Transverse colon (tissue), 4 donors: Measurements from ENCODE around the gene DHRS9. TPM values are rescaled to one million over a fixed set of nuclear protein-coding genes. Genes with fewer than 3 reads are reported as not detected.

ENCODE experiments used
- DNase-seq: peaks from one replicate; pipeline ENCODE4 v3.0.0-alpha.2; 2019
- H3K27ac ChIP-seq, 4 donors: fragments of 200-600 bp; sonication (generic); 2 replicates each; pipeline ENCODE4 v1.5.1; 2016 to 2018; ENCODE audit warnings: inconsistent platforms in 4 of 4
- H3K27me3 ChIP-seq: fragments of 200-600 bp; sonication (generic); 2 replicates; pipeline ENCODE4 v1.5.1; 2017; ENCODE audit warnings: inconsistent platforms
- H3K36me3 ChIP-seq, 4 donors: fragments of 200-600 bp; sonication (generic); 2 replicates each; pipeline ENCODE4 v1.5.1; 2017 to 2019; ENCODE audit warnings: inconsistent platforms in 4 of 4
- H3K4me1 ChIP-seq, 4 donors: fragments of 200-600 bp; sonication (generic); 2 replicates each; pipeline ENCODE4 v1.5.1; 2017 to 2020; ENCODE audit warnings: inconsistent platforms in 4 of 4
- H3K4me3 ChIP-seq, 4 donors: fragments of 200-600 bp; sonication (generic); 1 replicate in 1 of 4; 2 replicates in 3 of 4; pipeline versions ENCODE4 v1.5.1 to v1.6.1; 2017 to 2019; ENCODE audit warnings: inconsistent platforms in 4 of 4
- H3K9me3 ChIP-seq, 2 donors: fragments of 200-600 bp; sonication (generic); 2 replicates each; pipeline ENCODE4 v1.5.1; 2017 to 2019; ENCODE audit warnings: inconsistent platforms in 2 of 2
- EP300 ChIP-seq: sonication (generic); formaldehyde crosslinking; IDR thresholded peaks from one replicate; pipeline ENCODE4 v1.6.1; 2017; ENCODE audit warnings: antibody characterized with exemption, low read depth
- POLR2A ChIP-seq: fragments of 450-650 bp; IDR thresholded peaks from one replicate; pipeline ENCODE4 v1.6.1; 2016; ENCODE audit warnings: antibody characterized with exemption, mild to moderate bottlenecking, moderate library complexity
- POLR2AphosphoS5 ChIP-seq, 3 donors: sonication (generic); formaldehyde crosslinking; IDR thresholded peaks; one replicate each; pipeline ENCODE4 v1.6.1; 2016; ENCODE audit warnings: antibody characterized with exemption in 3 of 3
- WGBS, 2 donors: methylation state at CpG; one replicate each; pipeline ENCODE4 v1.1.5; 2018; ENCODE audit warnings: low coverage in 1 of 2; 5-methylcytosine and 5-hydroxymethylcytosine counted together
- in situ Hi-C, 4 donors: fragments of 200-750 bp; cut with MboI; loops; one replicate each; pipeline versions ENCODE4 v1.15.0 to v1.15.1; 2017; ENCODE audit warnings: low sequenced_read_pairs in 3 of 4, low pct_ligation_motif_present in 1 of 4, low pct_unique_long_range_greater_than_20kb in 1 of 4
- intact Hi-C: fragments of 100-400 bp; cut with DNase I; formaldehyde crosslinking; loops from one replicate; pipeline ENCODE4 v1.15.1; 2023; ENCODE audit warnings: low total_unique reads
- total RNA-seq, 4 donors: library from RNA; depleted of rRNA; stranded (reverse); fragments of >200 nt; gene quantifications; one replicate each; pipeline ENCODE4 v1.1.0, GENCODE V29; 2016
- TF ChIP-seq, protein P1 (sequence below), 5 experiments: fragments of 200-600 bp in 3 of 5; fragments of 450-650 bp in 2 of 5; sonication (generic) in 3 of 5; IDR thresholded peaks; 1 replicate in 2 of 5; 2 replicates in 3 of 5; pipeline ENCODE4 v1.5.1; 2016 to 2017; ENCODE audit warnings: antibody characterized with exemption in 5 of 5, inconsistent platforms in 3 of 5, mild to moderate bottlenecking in 2 of 5, moderate library complexity in 1 of 5

The DHRS9 gene
- total RNA-seq, 4 donors from 2014 or later, result 20.9 to 257 (median 153) TPM

DNA sequence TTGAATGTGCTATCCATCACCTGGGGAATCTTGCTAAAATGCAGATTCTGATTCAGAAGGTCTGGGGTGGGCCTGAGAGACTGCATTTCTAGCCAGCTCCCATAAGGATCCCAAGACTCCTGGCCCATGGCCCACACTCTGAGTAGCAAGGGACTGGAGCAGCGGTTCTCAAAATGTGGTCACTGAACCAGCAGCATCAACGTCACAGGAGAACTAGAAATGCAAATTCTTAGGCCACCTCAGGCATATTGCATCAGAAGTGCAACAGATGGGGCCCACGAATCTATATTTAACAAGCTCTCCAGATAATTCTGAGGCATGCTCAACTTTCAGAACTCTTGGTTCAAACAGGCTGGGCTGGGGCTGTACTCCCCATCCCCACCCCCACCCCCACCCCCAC is 74.6 kb downstream of the DHRS9 start:
- H3K4me1 ChIP-seq, result no peaks in the 10 kb centered on the region
- H3K27ac ChIP-seq, result no peak overlapping the region
- in situ Hi-C loops (no loop called here), intact Hi-C loops (no loop called here)
- no peak overlapping the region for H3K4me3 ChIP-seq
- TF ChIP-seq POLR2A (no peak), POLR2AphosphoS5 (IDR thresholded peaks at IDR 0.05) (no peak), EP300 (no peak)
- TF ChIP-seq, protein P1, sequence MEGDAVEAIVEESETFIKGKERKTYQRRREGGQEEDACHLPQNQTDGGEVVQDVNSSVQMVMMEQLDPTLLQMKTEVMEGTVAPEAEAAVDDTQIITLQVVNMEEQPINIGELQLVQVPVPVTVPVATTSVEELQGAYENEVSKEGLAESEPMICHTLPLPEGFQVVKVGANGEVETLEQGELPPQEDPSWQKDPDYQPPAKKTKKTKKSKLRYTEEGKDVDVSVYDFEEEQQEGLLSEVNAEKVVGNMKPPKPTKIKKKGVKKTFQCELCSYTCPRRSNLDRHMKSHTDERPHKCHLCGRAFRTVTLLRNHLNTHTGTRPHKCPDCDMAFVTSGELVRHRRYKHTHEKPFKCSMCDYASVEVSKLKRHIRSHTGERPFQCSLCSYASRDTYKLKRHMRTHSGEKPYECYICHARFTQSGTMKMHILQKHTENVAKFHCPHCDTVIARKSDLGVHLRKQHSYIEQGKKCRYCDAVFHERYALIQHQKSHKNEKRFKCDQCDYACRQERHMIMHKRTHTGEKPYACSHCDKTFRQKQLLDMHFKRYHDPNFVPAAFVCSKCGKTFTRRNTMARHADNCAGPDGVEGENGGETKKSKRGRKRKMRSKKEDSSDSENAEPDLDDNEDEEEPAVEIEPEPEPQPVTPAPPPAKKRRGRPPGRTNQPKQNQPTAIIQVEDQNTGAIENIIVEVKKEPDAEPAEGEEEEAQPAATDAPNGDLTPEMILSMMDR (IDR thresholded peaks at IDR 0.05), result no peak
- no peaks in the 10 kb centered on the region for H3K36me3 ChIP-seq
- no peak for DNase-seq
- H3K9me3 ChIP-seq, result no peaks in the 10 kb centered on the region
- WGBS, 2 donors, result 63% methylated on average over 3 of the region's 3 CpGs; no CpG with 5 or more reads in 1 of the 2 donors
- H3K27me3 ChIP-seq, result no peaks in the 10 kb centered on the region

Other genes with a start within 250 kb of the DHRS9 start
- gene SPC25, start 179.1 kb upstream of the DHRS9 start, total RNA-seq, result 10 to 100 TPM in 1 of 4 donors, 1 to 10 TPM in 1, not detected in 2; 2.5 to 10.5 TPM
- gene G6PC2, start 168.3 kb upstream of the DHRS9 start, total RNA-seq, result under 1 TPM in 2 of 4 donors, not detected in 2; 0.55 to 0.79 TPM
- 10 to 100 TPM in 3 of 4 donors, 1 to 10 TPM in 1; 4.8 to 41.8 (median 14.8) TPM for gene ABCB11, start 38.2 kb upstream of the DHRS9 start, total RNA-seq